T-helper 2 cell (primary cell): Measurements from ENCODE around the gene PSMG3.
A peak's percentile ranks its signal among the peaks of the same experiment; 100 is the strongest.
"Not testable (repeated sequence)": the region's sequence is repeated elsewhere in the genome, so short reads cannot be mapped to it uniquely, and the experiment has no call there.

Experiments used
- DNase-seq, 5 experiments: peaks; one replicate each; pipeline versions ENCODE4 v3.0.0 to v3.0.0-alpha.2; 2012 to 2022

The PSMG3 gene

GRCh38 chr7:1531263-1531978 lies 38.4 kb downstream of the PSMG3 start:
- DNase-seq, result peak in 4 of 5 experiments; percentile 33 to 58 (median 49)

GRCh38 chr7:1530946-1531262 lies 38.9 kb downstream of the PSMG3 start:
- no peak for DNase-seq

- DNase-seq, result no peak
These were observed 40.3 kb downstream of the PSMG3 start for GRCh38 chr7:1529383-1530116.

GRCh38 chr7:1526271-1526754 lies 43.5 kb downstream of the PSMG3 start:
- DNase-seq, result no peak

GRCh38 chr7:1525409-1525808 lies 44.4 kb downstream of the PSMG3 start:
- DNase-seq, result no peak

- DNase-seq, result no peak
These were observed 46.0 kb downstream of the PSMG3 start for GRCh38 chr7:1523844-1524243.

- DNase-seq, result no peak
These were observed 46.6 kb downstream of the PSMG3 start for GRCh38 chr7:1523208-1523607.

GRCh38 chr7:1521456-1521855 lies 48.4 kb downstream of the PSMG3 start:
- peak in 1 of 5 experiments; percentile 19 for DNase-seq

GRCh38 chr7:1520539-1521234 lies 49.1 kb downstream of the PSMG3 start:
- DNase-seq, result no peak

- DNase-seq, result not testable (repeated sequence)
These were observed 50.4 kb downstream of the PSMG3 start for GRCh38 chr7:1519322-1519922.
